GM10847 (cell line): Measurements from ENCODE around the gene CEP128.

Source experiments
- POLR2A ChIP-seq: IDR thresholded peaks from 2 replicates; pipeline ENCODE4 v1.6.1; 2011; ENCODE audit not compliant: insufficient read length; ENCODE audit errors: extremely low read depth

Gene CEP128

DNA sequence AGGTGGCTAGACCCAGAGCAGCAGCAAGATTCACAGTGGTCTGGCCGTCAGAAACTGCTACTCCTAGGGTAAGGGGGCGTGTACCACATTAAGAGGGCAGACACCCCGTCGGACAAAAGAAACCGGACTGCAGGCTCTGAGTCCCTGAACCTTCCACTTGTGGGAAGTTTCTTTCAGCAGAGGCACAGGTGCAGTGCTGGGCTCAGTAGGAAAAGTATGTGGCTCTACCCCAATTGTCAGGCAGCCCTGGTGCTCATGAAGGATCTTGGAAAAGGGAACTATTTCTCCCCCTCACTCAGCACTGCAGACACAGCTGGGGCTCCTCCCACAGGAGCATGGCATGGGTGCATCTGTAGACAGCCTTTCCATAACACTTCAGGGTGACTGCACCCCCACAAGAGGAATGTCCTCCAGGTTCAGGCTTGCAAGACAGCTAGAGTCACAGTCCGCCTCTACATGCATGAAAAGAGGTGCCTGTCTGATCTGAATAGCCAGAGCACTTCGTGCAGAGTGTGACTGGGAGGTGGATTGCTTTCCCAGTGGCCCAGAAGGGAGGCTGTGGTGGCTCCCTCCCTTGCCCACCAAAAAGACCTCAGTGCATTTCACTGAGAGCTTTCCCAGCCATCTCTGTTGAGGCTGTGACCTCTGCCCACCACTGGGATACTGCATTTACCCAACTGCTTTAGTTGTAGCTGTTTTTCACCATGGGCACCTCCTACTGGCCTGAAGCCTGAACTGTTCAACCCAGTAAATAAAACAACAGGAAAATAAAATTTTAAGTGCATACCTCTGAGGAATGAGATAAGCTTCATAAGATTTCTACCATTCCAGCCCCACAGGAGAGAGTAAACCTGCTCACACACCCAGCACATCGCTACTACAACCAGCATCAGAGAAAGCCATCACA, 14.2 kb downstream of the CEP128 start:
- no peak for TF ChIP-seq POLR2A

DNA sequence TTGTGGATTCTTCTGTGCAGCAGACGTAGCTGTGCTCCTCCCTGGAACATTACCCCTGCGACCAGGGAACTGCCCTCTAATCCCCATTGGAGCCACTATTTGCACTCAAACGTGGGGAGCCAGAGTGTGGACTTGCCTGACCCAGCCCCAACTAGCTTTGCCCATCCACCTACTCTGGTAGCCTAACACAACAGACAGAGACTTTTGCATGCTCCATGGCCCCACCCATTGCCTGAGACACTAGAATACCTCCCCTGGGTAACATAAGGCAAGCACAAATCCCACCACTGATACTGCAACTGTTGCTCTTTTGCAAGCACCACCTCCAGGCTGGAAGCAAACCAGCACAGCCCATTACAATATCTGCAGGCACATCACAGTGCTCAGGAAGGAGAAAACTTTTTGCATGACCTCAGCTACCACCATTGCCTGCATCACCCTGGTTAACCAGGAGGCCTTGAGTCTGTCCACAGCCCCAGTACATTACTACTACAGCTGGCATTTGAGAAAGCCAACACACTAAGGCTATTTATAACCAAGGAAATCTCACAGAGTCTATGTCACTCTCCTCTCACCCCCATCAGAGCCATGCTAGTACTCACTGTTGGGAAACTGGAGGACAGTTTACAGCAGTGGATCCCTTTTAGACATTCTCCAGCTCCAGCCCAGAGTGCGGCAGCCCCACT, 15.0 kb downstream of the CEP128 start:
- TF ChIP-seq POLR2A: no peak

DNA sequence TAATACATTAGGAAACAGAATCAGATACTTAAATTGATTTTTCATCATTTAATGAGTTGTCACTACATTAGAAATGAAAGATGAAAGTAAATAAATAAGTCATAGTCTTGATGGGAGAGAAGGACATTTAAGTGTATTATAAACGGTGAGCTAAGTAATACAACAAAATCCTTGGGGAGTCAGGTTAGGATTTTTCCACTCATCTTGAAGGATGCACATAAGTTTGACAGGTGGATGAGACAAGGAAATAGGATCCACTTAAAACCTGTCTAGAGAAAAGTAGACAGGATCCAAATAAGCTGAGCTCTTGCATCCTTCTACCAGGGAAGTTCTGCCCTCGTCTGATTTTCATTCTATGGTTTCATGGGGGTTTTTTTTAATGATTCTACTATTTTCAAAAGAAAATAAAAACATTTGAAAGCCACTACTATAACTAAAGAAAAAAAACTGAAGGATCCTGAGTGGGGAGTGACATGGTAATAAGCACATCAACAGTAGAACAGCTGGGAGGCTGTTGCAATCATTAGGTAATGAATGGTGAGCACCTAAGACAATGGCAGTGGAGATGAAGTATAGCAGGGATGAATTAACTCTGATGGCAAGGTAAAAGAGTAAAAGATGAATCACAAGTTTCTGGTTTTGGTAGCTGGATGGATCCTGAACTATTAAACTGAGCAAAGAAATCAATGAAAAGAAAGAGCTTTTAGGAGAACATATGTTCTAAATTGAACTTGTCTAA, 17.0 kb downstream of the CEP128 start:
- no peak for TF ChIP-seq POLR2A

DNA sequence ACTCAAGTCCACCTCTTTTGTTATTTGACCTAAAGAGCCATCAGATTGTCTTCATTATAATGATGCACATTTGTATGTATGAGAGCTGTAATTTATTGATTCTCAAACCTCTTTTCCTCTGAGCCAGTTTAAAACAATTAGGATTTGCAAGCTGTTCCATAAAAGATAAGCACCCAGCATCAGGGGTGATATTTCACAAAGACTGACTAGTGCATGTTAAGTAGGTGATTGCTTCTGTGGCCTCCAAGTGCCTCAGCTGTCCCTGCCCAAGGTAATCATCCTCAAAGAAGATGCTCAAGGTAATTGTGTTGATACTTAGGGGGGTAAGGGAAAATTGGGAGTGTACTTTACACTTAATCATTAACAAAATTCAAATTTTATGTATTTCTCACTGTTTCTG, 18.2 kb downstream of the CEP128 start:
- no peak for TF ChIP-seq POLR2A

GRCh38 chr14:80919622-80920021, 21.9 kb downstream of the CEP128 start:
- TF ChIP-seq POLR2A: no peak

- TF ChIP-seq POLR2A: no peak
Measured at GRCh38 chr14:80906946-80907345, 34.6 kb downstream of the CEP128 start.

GRCh38 chr14:80906336-80906735, 35.2 kb downstream of the CEP128 start:
- no peak for TF ChIP-seq POLR2A

GRCh38 chr14:80902608-80903007, 38.9 kb downstream of the CEP128 start:
- no peak for TF ChIP-seq POLR2A

- no peak for TF ChIP-seq POLR2A
Measured at GRCh38 chr14:80901822-80902221, 39.7 kb downstream of the CEP128 start.

GRCh38 chr14:80901260-80901659, 40.3 kb downstream of the CEP128 start:
- no peak for TF ChIP-seq POLR2A

DNA sequence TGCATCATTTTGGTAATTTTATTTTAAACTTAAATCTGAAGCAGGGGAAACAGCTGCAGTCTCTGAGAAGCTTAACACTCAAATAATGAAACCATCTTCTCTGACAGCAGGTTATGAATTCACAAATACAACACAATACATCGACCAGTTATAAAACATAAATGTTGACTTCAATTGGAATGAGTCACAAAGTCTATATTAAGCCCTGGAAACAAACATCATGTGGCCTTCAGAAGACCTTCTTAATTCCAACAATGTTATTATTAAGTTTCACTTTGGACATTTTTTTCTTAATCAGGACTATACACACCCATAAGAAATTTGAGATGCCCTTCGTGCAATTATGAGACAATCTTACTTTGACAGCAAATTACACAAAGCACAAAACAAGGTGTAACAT, 68.9 kb downstream of the CEP128 start:
- no peak for TF ChIP-seq POLR2A

DNA sequence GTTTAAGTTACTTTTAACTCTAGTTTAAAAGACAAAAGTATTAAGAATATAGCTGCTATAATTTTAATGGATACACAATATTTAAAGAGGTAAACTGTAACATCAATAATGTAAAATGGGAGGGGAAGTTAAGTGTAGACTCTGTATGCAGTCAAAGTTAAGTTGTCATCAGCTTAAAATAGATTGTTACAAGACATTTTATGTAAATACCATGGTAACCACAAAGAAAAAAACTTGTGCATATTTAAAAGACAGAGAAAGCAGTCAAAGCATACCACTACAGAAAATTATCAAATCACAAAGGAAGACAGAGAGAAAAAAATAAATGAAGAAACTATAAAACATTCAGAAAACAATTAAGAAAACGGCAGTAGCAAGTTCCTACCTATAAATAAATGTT, 73.3 kb downstream of the CEP128 start:
- TF ChIP-seq POLR2A: no peak

- TF ChIP-seq POLR2A: no peak
Measured at GRCh38 chr14:80867798-80868197, 73.7 kb downstream of the CEP128 start.

DNA sequence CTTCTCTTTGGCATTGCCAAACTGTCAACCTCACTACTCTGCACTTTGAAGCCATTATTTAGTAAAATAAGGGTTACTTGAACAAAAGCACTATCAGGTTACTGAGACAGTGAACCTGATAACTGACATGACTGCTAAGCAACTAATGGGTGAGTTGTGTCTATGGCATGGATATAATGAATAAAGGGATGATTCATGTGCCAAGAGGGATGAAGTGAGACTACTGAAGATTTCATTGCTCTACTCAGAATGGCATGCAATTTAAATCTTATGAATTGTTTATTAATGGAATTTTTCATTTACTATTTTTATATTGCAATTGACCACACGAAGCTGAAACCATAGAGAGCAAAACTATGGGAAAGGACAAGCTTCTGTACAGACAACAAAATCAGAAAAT, 74.4 kb downstream of the CEP128 start:
- TF ChIP-seq POLR2A: no peak

DNA sequence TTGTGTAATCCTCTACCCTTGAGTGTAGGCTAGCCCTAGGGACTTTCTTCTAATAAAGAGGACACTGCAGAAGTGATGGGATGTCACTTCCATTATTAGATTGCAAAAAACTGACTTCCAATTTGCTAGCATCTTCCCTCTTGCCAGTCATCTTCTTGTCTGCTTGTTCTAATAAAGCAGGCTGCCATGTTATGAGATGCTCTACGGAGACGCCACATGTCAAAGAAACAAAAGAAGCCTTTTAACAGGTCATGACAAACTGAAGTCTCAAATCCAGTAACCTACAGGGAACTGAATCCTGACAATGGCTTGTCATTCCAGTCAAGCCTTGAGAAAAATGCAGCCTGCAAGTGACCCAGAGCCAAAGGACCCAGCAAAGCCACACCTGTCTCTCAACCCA, 76.0 kb downstream of the CEP128 start:
- TF ChIP-seq POLR2A: no peak

- TF ChIP-seq POLR2A: no peak
Measured at GRCh38 chr14:80862983-80863382, 78.6 kb downstream of the CEP128 start.
